Measurements from ENCODE around the gene ITPRID1. TPM values are rescaled to one million over a fixed set of nuclear protein-coding genes. Genes with fewer than 3 reads are reported as not detected.

ITPRID1 gene
- total RNA-seq, 6 donors from 2014 or later, result 0.10 to 0.30 (median 0.17) TPM; not detected in 3

DNA sequence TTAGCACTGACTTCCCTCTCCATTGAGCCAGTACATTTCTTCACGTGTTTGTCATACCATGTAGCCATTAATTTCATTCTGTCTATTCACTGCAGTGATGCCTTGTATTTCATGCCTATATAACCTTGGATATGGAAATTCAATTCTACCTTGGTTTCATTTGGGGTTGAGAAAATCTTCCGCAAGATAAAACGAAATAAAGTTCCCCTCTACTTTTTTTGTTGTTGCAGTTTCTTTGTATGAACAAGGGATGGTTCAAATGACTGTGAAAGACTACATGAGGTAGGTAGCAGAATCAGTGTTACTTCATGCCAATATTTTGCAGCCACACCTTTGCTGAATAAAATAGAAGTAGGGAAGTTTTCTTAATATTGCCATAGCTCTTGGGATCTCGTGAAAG lies 55.6 kb downstream of the ITPRID1 start:
- no peak for TF ChIP-seq EP300 (IDR thresholded peaks at IDR 0.05)
- no peak for TF ChIP-seq POLR2A (IDR thresholded peaks at IDR 0.05)
- no peak for TF ChIP-seq POLR2AphosphoS5 (IDR thresholded peaks at IDR 0.05)
- TF ChIP-seq, protein P1, sequence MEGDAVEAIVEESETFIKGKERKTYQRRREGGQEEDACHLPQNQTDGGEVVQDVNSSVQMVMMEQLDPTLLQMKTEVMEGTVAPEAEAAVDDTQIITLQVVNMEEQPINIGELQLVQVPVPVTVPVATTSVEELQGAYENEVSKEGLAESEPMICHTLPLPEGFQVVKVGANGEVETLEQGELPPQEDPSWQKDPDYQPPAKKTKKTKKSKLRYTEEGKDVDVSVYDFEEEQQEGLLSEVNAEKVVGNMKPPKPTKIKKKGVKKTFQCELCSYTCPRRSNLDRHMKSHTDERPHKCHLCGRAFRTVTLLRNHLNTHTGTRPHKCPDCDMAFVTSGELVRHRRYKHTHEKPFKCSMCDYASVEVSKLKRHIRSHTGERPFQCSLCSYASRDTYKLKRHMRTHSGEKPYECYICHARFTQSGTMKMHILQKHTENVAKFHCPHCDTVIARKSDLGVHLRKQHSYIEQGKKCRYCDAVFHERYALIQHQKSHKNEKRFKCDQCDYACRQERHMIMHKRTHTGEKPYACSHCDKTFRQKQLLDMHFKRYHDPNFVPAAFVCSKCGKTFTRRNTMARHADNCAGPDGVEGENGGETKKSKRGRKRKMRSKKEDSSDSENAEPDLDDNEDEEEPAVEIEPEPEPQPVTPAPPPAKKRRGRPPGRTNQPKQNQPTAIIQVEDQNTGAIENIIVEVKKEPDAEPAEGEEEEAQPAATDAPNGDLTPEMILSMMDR (IDR thresholded peaks at IDR 0.05), result no peak
- DNase-seq (no peak), ATAC-seq (ENCODE audit: low FRiP score in 2 of 2) (no peak)
- Histone ChIP-seq H3K27ac (no peak overlapping the region), H3K4me1 (no peaks in the 10 kb centered on the region), H3K4me3 (no peak overlapping the region), H3K27me3 (no peaks in the 10 kb centered on the region), H3K9me3 (no peaks in the 10 kb centered on the region), H3K36me3 (no peaks in the 10 kb centered on the region)
- 80 to 86% methylated on average over 4 of the region's 4 CpGs for WGBS, 2 donors

DNA sequence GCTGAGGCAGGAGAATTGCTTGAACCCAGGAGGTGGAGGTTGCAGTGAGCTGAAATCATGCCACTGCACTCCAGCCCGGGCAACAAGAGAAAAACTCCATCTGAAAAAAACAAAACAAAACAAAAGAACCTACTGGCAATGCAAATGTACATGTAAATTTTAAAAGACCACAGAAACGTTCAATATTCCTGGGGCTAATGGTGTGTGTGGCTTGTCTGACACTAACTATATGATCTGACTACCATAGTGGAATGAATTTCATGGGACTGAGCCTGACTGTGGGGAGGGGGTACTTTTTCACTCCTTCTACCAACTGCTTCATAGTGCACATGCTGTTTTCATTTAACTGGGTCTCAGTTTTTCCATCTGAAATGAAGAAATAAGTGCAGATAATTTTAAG lies 69.6 kb downstream of the ITPRID1 start:
- Histone ChIP-seq H3K4me1 (no peaks in the 10 kb centered on the region), H3K27ac (no peak overlapping the region), H3K9me3 (no peaks in the 10 kb centered on the region), H3K27me3 (no peaks in the 10 kb centered on the region), H3K36me3 (no peaks in the 10 kb centered on the region), H3K4me3 (no peak overlapping the region)
- ATAC-seq (ENCODE audit: low FRiP score in 2 of 2), result no peak
- TF ChIP-seq EP300 (IDR thresholded peaks at IDR 0.05), result no peak
- no peak for TF ChIP-seq POLR2AphosphoS5 (IDR thresholded peaks at IDR 0.05)
- TF ChIP-seq, protein P1 (IDR thresholded peaks at IDR 0.05), result no peak
- no peak for TF ChIP-seq POLR2A (IDR thresholded peaks at IDR 0.05)
- DNase-seq, result no peak
- 31 to 66% methylated on average over 2 of the region's 2 CpGs for WGBS, 2 donors

DNA sequence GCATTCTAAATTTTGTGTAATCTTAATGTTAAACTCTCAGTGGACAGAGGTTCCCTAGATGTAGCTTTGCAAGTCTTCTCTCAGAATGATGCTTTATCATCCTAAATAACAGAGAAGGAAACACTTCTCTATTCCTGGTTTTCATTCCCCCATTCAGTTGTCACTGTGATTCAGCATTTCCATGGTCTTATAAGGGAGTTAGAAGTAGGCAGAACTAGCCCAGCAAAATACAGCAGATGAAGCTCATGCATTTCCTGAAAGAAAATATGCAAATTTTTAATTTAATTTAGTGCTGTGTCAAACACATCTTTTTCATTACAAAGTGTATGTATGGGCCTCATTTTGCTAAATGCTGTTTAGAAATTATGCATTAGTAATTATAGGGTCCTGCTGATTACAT lies 70.1 kb downstream of the ITPRID1 start:
- ATAC-seq (ENCODE audit: low FRiP score in 2 of 2) (no peak), DNase-seq (no peak)
- no peaks in the 10 kb centered on the region for H3K4me1 ChIP-seq
- no peak overlapping the region for H3K4me3 ChIP-seq
- no peaks in the 10 kb centered on the region for H3K36me3 ChIP-seq
- H3K27me3 ChIP-seq, result no peaks in the 10 kb centered on the region
- TF ChIP-seq POLR2A (IDR thresholded peaks at IDR 0.05) (no peak), EP300 (IDR thresholded peaks at IDR 0.05) (no peak), POLR2AphosphoS5 (IDR thresholded peaks at IDR 0.05) (no peak)
- TF ChIP-seq, protein P1 (IDR thresholded peaks at IDR 0.05), result no peak
- no peaks in the 10 kb centered on the region for H3K9me3 ChIP-seq
- H3K27ac ChIP-seq, result no peak overlapping the region

DNA sequence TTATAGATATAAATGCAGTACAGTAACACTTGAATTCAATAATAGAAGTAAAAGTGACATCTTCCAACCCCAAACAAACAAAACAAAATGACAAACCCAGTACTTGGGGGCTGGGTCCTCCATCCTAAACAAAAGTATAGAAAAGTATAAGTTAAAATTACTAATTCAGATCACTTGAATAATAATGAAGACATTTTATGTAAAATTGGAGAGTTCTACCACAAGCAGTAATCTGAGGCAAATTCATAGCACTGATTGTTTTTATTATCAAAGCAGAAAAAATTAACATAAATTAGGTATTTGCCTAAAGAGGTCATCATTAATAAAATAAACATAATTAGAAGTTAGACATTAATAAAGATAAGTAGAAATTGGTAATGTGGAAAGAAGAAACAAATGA lies 81.5 kb downstream of the ITPRID1 start:
- ATAC-seq (ENCODE audit: low FRiP score in 2 of 2), result no peak
- DNase-seq, result no peak
- TF ChIP-seq, protein P1 (IDR thresholded peaks at IDR 0.05), result no peak
- no peak for TF ChIP-seq POLR2AphosphoS5 (IDR thresholded peaks at IDR 0.05)
- TF ChIP-seq EP300 (IDR thresholded peaks at IDR 0.05), result no peak
- TF ChIP-seq POLR2A (IDR thresholded peaks at IDR 0.05), result no peak
- no peaks in the 10 kb centered on the region for H3K27me3 ChIP-seq
- H3K9me3 ChIP-seq, result peaks cover 0 to 11% (median 4%) of the 10 kb centered on the region in 4 donors
- H3K4me1 ChIP-seq, result no peaks in the 10 kb centered on the region
- H3K4me3 ChIP-seq, result no peak overlapping the region
- H3K27ac ChIP-seq, result no peak overlapping the region
- H3K36me3 ChIP-seq, result no peaks in the 10 kb centered on the region

DNA sequence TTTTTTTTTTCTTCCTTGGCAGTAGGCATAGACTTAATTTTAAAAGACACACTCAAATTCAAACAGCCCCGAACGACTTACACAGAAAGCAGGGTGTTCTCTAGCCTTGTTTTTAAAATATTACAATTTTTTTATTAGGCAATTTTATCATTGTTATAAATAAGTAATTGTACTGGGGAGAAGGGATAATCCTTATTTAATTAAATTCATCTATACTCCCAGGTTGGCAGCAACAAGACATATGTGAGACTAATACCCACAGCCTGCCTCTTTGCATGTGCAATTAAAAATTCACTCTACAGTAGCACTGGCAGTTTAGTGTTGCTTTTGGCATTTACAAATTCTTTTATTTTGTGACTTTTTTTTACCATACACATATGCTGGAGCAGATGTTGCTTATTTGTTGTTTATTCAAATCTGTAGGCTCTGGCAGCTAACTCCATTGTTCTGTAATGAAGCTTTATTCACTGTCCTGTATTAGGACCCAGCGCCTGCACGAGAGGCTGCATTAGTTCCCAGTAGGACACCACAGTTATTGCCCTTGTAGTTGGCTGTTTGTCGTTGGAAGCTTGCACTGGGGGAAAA lies 88.2 kb downstream of the ITPRID1 start:
- Histone ChIP-seq H3K36me3 (no peaks in the 10 kb centered on the region), H3K27me3 (no peaks in the 10 kb centered on the region), H3K4me3 (no peak overlapping the region), H3K4me1 (no peaks in the 10 kb centered on the region), H3K27ac (no peak overlapping the region), H3K9me3 (no peaks in the 10 kb centered on the region)
- ATAC-seq (ENCODE audit: low FRiP score in 2 of 2) (no peak), DNase-seq (no peak)
- 71 to 81% methylated on average over 5 of the region's 5 CpGs for WGBS, 2 donors
- TF ChIP-seq EP300 (IDR thresholded peaks at IDR 0.05), result no peak
- no peak for TF ChIP-seq POLR2A (IDR thresholded peaks at IDR 0.05)
- no peak for TF ChIP-seq POLR2AphosphoS5 (IDR thresholded peaks at IDR 0.05)
- TF ChIP-seq, protein P1 (IDR thresholded peaks at IDR 0.05), result no peak

Measured in upper lobe of left lung (tissue), 6 donors.